Naive thymus-derived CD8-positive, alpha-beta T cell (primary cell): ENCODE results near the gene MLLT11. TPM values are rescaled to one million over a fixed set of nuclear protein-coding genes. Genes with fewer than 3 reads are reported as not detected.

ENCODE experiments used
- ATAC-seq, 2 donors: fragments of 150-1000 bp; cut with Tn5 transposase in 1 of 2; sonication (Bioruptor Pico), chemical (Tn5 transposase) in 1 of 2; 1 replicate in 1 of 2; 2 replicates in 1 of 2; pipeline ENCODE4 v1.10.0; 2021; ENCODE audit warnings: mild to moderate bottlenecking in 2 of 2, moderate library complexity in 2 of 2
- POLR2A ChIA-PET: fragments of 350-600 bp; sonication (Branson Sonifier 250); formaldehyde crosslinking; loops from one replicate; lab custom pipeline; 2021; ENCODE audit warnings: antibody characterized with exemption; lab: Charles Lee
- DNase-seq, 10 donors: peaks; one replicate each; pipeline versions ENCODE4 v3.0.0 to v3.0.0-alpha.2; 2020 to 2022
- H3K27ac Mint-ChIP-seq, 10 donors: one replicate each; pipeline ENCODE4 v1.8.0; 2020 to 2022; ENCODE audit warnings: mild to moderate bottlenecking in 10 of 10, mixed read lengths in 10 of 10, moderate library complexity in 4 of 10, inconsistent platforms in 1 of 10
- H3K27me3 Mint-ChIP-seq, 5 donors: one replicate each; pipeline ENCODE4 v1.8.0; 2021 to 2022; ENCODE audit warnings: mixed read lengths in 5 of 5
- H3K36me3 Mint-ChIP-seq, 3 donors: one replicate each; pipeline ENCODE4 v1.8.0; 2020 to 2022; ENCODE audit warnings: mixed read lengths in 3 of 3, mild to moderate bottlenecking in 2 of 3, inconsistent platforms in 1 of 3
- H3K4me1 Mint-ChIP-seq, 4 donors: one replicate each; pipeline ENCODE4 v1.8.0; 2021 to 2022; ENCODE audit warnings: mixed read lengths in 4 of 4
- H3K4me3 Mint-ChIP-seq, 10 donors: one replicate each; pipeline ENCODE4 v1.8.0; 2020 to 2022; ENCODE audit warnings: mild to moderate bottlenecking in 10 of 10, mixed read lengths in 10 of 10, moderate library complexity in 6 of 10, inconsistent platforms in 1 of 10
- H3K9me3 Mint-ChIP-seq, 9 donors: one replicate each; pipeline ENCODE4 v1.8.0; 2020 to 2022; ENCODE audit warnings: mixed read lengths in 9 of 9, mild to moderate bottlenecking in 3 of 9, inconsistent platforms in 1 of 9, moderate library complexity in 1 of 9
- polyA plus RNA-seq, 3 donors: library from polyadenylated mRNA; unstranded; fragments of 300-500 nt; fragmentation: Illumina TruSeq; gene quantifications; one replicate each; pipeline ENCODE4 v1.2.3, GENCODE V29; 2021
- total RNA-seq, 8 experiments: library from RNA in 2 of 8; stranded (reverse) in 2 of 8; gene quantifications; one replicate each; pipeline ENCODE4 v1.2.3 and lab custom pipeline; 2021 to 2026

MLLT11 gene
- total and polyA plus RNA-seq, 5 experiments from 2014 or later: 4.9 to 7.5 (median 6.7) TPM

DNA sequence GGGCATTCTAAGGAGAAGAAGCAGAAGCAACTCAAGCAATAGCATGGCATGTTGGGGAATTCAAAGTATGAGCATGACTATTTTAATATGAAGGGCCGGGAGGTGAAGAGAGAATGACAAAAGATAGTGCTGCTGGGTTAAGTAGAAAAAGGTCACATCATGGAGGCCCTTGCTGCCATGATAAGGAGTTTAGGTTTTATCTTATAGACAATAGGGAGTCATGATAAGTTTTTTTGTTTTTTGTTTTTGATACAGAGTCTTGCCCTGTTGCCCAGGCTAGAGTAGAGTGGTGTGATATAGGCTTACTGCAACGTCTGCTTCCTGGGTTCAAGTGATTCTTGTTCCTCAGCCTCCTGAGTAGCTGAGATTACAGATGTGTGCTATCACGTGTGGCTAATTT is 20.7 kb upstream of the MLLT11 start:
- Mint-ChIP-seq H3K9me3 (no peaks in the 10 kb centered on the region), H3K4me3 (no peak overlapping the region), H3K27me3 (no peaks in the 10 kb centered on the region), H3K27ac (peak overlapping the region in 3 of 10 donors; percentile 35 to 53 (median 38)), H3K4me1 (peaks cover 8 to 49% (median 22%) of the 10 kb centered on the region in 4 donors), H3K36me3 (peaks cover 0 to 17% (median 6%) of the 10 kb centered on the region in 3 donors)
- ATAC-seq: no peak
- POLR2A ChIA-PET: interaction anchor here (0.6 to 1.5 kb wide), 3 partner anchors 18 to 652 kb away, joined by 3 to 7 read pairs (median 5); no protein-coding TSS in a partner anchor
- DNase-seq: no peak

- ATAC-seq (no peak), DNase-seq (peak in 1 of 10 donors; percentile 6)
- Mint-ChIP-seq H3K4me1 (peaks cover 16 to 44% (median 32%) of the 10 kb centered on the region in 4 donors), H3K36me3 (peaks cover 0 to 8% (median 5%) of the 10 kb centered on the region in 3 donors), H3K9me3 (no peaks in the 10 kb centered on the region), H3K27me3 (no peaks in the 10 kb centered on the region), H3K27ac (peak overlapping the region in 7 of 10 donors; percentile 12 to 81 (median 77)), H3K4me3 (no peak overlapping the region)
- POLR2A ChIA-PET: interaction anchor here (0.7 to 9.7 kb wide), 5 partner anchors 9 to 28 kb away, joined by 3 to 264 read pairs (median 3); partner anchors contain the start of genes CDC42SE1 and MLLT11
Measured at GRCh38 chr1:151043163-151043562, 17.0 kb upstream of the MLLT11 start.

DNA sequence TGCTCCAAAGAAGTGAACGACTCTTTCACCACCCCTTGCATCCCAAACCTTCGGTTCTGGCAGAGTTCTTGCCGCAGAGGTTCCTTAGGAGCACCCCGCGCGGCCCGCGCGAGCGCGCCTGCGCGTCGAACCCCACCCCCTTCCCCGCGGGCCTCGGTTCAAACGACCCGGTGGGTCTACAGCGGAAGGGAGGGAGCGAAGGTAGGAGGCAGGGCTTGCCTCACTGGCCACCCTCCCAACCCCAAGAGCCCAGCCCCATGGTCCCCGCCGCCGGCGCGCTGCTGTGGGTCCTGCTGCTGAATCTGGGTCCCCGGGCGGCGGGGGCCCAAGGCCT is 12.6 kb upstream of the MLLT11 start, which contains the start of gene C1orf56:
Gene C1orf56 (plus strand): TSS at position 161 of the 334 bp plus-strand sequence. CDS start 97 bp downstream, at position 258.
- Mint-ChIP-seq H3K36me3 (peaks cover 5 to 26% (median 13%) of the 10 kb centered on the region in 3 donors), H3K27ac (peak within 1 kb of the TSS; percentile 70 to 99 (median 94)), H3K4me1 (peaks cover 28 to 76% (median 72%) of the 10 kb centered on the region in 4 donors), H3K27me3 (no peaks in the 10 kb centered on the region), H3K9me3 (no peaks in the 10 kb centered on the region), H3K4me3 (peak within 1 kb of the TSS; percentile 88 to 94 (median 93))
- POLR2A ChIA-PET: interaction anchor here (0.5 to 9.7 kb wide), 17 partner anchors 10 to 690 kb away, joined by 3 to 264 read pairs (median 6); partner anchors contain the start of genes CDC42SE1, GABPB2, LYSMD1 and MINDY1
- ATAC-seq: peak; percentile 59 to 69
- peak; percentile 30 to 79 (median 56) for DNase-seq

DNA sequence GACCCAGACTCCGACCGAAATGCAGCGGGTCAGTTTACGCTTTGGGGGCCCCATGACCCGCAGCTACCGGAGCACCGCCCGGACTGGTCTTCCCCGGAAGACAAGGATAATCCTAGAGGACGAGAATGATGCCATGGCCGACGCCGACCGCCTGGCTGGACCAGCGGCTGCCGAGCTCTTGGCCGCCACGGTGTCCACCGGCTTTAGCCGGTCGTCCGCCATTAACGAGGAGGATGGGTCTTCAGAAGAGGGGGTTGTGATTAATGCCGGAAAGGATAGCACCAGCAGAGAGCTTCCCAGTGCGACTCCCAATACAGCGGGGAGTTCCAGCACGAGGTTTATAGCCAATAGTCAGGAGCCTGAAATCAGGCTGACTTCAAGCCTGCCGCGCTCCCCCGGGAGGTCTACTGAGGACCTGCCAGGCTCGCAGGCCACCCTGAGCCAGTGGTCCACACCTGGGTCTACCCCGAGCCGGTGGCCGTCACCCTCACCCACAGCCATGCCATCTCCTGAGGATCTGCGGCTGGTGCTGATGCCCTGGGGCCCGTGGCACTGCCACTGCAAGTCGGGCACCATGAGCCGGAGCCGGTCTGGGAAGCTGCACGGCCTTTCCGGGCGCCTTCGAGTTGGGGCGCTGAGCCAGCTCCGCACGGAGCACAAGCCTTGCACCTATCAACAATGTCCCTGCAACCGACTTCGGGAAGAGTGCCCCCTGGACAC is 12.1 kb upstream of the MLLT11 start:
- POLR2A ChIA-PET: interaction anchor here (0.5 to 9.7 kb wide), 16 partner anchors 10 to 691 kb away, joined by 3 to 264 read pairs (median 6); partner anchors contain the start of genes CDC42SE1, GABPB2, LYSMD1 and MINDY1
- Mint-ChIP-seq H3K9me3 (no peaks in the 10 kb centered on the region), H3K27ac (peak overlapping the region; percentile 70 to 99 (median 93)), H3K4me3 (peak overlapping the region; percentile 88 to 94 (median 93)), H3K4me1 (peaks cover 26 to 76% (median 73%) of the 10 kb centered on the region in 4 donors), H3K36me3 (peaks cover 6 to 28% (median 8%) of the 10 kb centered on the region in 3 donors), H3K27me3 (no peaks in the 10 kb centered on the region)
- peak; percentile 73 to 83 for ATAC-seq
- DNase-seq: peak; percentile 37 to 80 (median 60)

DNA sequence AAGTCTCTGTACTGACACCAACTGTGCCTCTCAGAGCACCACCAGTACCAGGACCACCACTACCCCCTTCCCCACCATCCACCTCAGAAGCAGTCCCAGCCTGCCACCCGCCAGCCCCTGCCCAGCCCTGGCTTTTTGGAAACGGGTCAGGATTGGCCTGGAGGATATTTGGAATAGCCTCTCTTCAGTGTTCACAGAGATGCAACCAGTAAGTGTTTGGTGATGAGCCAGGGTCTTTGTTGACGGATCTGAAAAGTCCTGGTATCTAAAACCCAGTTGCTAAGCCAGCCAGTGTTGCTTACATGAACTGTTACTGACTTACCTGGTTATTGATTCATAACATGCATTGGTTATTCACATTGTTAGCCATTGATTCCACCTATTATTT is 11.6 kb upstream of the MLLT11 start:
- DNase-seq (no peak), ATAC-seq (peak; percentile 12 to 16)
- peak overlapping the region; percentile 70 to 99 (median 93) for H3K27ac Mint-ChIP-seq
- POLR2A ChIA-PET: interaction anchor here (0.6 to 9.7 kb wide), 12 partner anchors 9 to 123 kb away, joined by 3 to 264 read pairs (median 9); partner anchors contain the start of genes CDC42SE1, GABPB2, LYSMD1 and MINDY1
- peak overlapping the region; percentile 88 to 94 (median 93) for H3K4me3 Mint-ChIP-seq
- no peaks in the 10 kb centered on the region for H3K9me3 Mint-ChIP-seq
- H3K4me1 Mint-ChIP-seq: peaks cover 23 to 79% (median 73%) of the 10 kb centered on the region in 4 donors
- H3K27me3 Mint-ChIP-seq: no peaks in the 10 kb centered on the region
- H3K36me3 Mint-ChIP-seq: peaks cover 6 to 33% (median 8%) of the 10 kb centered on the region in 3 donors

DNA sequence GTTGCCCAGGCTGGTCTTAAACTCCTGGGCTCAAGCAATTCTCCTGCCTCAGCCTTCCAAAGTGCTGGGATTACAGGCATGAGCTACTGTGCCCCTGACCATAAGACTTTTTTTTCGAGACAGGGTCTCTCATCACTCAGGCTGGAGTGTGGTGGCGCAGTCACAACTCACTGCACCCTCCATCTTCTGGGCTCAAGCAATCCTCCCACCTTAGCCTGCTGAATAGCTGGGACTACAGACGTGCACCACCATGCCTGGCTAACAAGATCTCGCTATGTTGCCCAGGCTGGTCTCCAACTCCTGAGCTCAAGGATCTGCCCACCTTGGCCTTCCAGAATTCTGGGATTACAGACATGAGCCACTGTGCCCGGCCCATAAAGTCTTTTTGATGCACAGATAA is 10.7 kb upstream of the MLLT11 start:
- ATAC-seq: no peak
- peak overlapping the region; percentile 70 to 99 (median 93) for H3K27ac Mint-ChIP-seq
- POLR2A ChIA-PET: interaction anchor here (0.5 to 9.7 kb wide), 13 partner anchors 8 to 140 kb away, joined by 3 to 264 read pairs (median 3); partner anchors contain the start of genes BNIPL, CDC42SE1, GABPB2 and MLLT11
- H3K27me3 Mint-ChIP-seq: no peaks in the 10 kb centered on the region
- peak overlapping the region; percentile 48 to 94 (median 92) for H3K4me3 Mint-ChIP-seq
- H3K36me3 Mint-ChIP-seq: peaks cover 6 to 41% (median 12%) of the 10 kb centered on the region in 3 donors
- H3K9me3 Mint-ChIP-seq: no peaks in the 10 kb centered on the region
- H3K4me1 Mint-ChIP-seq: peaks cover 22 to 86% (median 79%) of the 10 kb centered on the region in 4 donors
- no peak for DNase-seq

GRCh38 chr1:151050051-151050688 is 10.0 kb upstream of the MLLT11 start:
- no peaks in the 10 kb centered on the region for H3K27me3 Mint-ChIP-seq
- ATAC-seq (no peak), DNase-seq (no peak)
- H3K36me3 Mint-ChIP-seq: peaks cover 10 to 49% (median 20%) of the 10 kb centered on the region in 3 donors
- POLR2A ChIA-PET: interaction anchor here (0.6 to 9.7 kb wide), 11 partner anchors 7 to 140 kb away, joined by 3 to 264 read pairs (median 3); partner anchors contain the start of genes BNIPL, CDC42SE1, GABPB2 and MLLT11
- H3K4me3 Mint-ChIP-seq: peak overlapping the region in 8 of 10 donors; percentile 1 to 94 (median 90)
- peaks cover 26 to 93% (median 86%) of the 10 kb centered on the region in 4 donors for H3K4me1 Mint-ChIP-seq
- peak overlapping the region in 9 of 10 donors; percentile 85 to 99 (median 93) for H3K27ac Mint-ChIP-seq
- no peaks in the 10 kb centered on the region for H3K9me3 Mint-ChIP-seq

DNA sequence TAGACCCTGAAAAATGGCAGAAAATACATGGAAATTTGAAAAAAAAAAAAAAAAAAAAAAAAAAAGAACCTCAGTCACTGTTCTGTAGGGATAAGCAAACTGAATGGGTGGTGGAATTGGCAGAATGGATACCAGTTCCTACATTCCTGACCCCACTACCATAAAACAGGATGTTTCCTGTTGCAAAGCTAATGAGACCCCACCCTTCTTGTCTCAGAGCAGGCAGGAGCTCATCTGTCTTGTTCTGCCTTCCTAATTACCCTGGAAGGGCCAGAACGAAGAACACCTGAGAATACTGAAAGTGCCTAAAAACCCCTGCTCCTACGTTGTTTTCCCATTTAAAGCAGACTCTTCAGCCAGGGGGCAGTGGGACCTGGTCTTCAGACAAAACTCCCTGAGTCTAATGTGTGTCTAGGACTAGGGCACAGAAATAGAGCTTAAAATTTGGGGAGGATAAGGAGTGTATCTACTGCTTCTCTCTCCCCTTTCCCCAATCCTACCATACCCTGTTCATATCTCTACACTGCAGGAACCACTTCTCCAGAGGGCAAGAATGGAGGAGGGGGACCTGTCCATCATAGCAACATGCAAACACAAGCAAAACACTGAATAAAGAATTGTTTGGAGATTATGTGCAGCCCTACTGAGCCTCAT is 8.7 kb upstream of the MLLT11 start:
- Mint-ChIP-seq H3K9me3 (no peaks in the 10 kb centered on the region), H3K27me3 (no peaks in the 10 kb centered on the region), H3K4me3 (peak overlapping the region in 6 of 10 donors; percentile 14 to 54 (median 25)), H3K27ac (peak overlapping the region; percentile 72 to 99 (median 88)), H3K36me3 (peaks cover 13 to 58% (median 29%) of the 10 kb centered on the region in 3 donors), H3K4me1 (peaks cover 33 to 95% (median 89%) of the 10 kb centered on the region in 4 donors)
- ATAC-seq (no peak), DNase-seq (no peak)
- POLR2A ChIA-PET: interaction anchor here (1.2 to 9.7 kb wide), 5 partner anchors 6 to 43 kb away, joined by 3 to 264 read pairs (median 3); partner anchors contain the start of genes CDC42SE1, MLLT11 and PRUNE1

GRCh38 chr1:151054971-151055547 is 5.1 kb upstream of the MLLT11 start:
- H3K9me3 Mint-ChIP-seq: no peaks in the 10 kb centered on the region
- ATAC-seq (no peak), DNase-seq (no peak)
- H3K36me3 Mint-ChIP-seq: peaks cover 33 to 81% (median 49%) of the 10 kb centered on the region in 3 donors
- peaks cover 33 to 85% (median 68%) of the 10 kb centered on the region in 4 donors for H3K4me1 Mint-ChIP-seq
- H3K27ac Mint-ChIP-seq: peak overlapping the region; percentile 88 to 99 (median 96)
- POLR2A ChIA-PET: interaction anchor here (0.7 to 10.8 kb wide), 12 partner anchors 8 to 1168 kb away, joined by 3 to 264 read pairs (median 3); partner anchors contain the start of genes C1orf56, CERS2, GABPB2 and MINDY1
- peak overlapping the region; percentile 93 to 100 (median 98) for H3K4me3 Mint-ChIP-seq
- H3K27me3 Mint-ChIP-seq: no peaks in the 10 kb centered on the region

DNA sequence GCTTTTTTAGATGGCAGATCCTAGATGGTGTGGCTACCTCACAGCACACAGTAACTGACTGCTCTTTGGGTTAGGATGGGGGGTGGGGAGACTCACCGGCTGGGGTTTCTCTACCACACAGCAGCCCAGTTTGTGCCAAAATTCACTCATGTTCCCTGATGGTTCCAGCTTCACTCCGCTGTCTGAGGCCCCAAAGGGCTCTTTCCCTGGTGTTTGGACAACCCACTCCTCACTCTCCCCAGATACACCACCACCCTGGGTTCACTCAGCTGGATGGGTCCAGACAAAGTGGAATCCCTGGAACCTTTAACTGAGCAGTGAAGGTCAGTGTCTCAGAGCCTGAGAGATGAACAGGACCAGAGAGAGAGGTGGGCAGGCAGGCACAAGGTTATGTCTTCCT is 4.6 kb upstream of the MLLT11 start:
- DNase-seq (no peak), ATAC-seq (no peak)
- Mint-ChIP-seq H3K9me3 (no peaks in the 10 kb centered on the region), H3K4me1 (peaks cover 37 to 85% (median 69%) of the 10 kb centered on the region in 4 donors), H3K4me3 (peak overlapping the region; percentile 93 to 100 (median 98)), H3K27ac (peak overlapping the region; percentile 88 to 99 (median 96)), H3K36me3 (peaks cover 33 to 80% (median 49%) of the 10 kb centered on the region in 3 donors), H3K27me3 (no peaks in the 10 kb centered on the region)
- POLR2A ChIA-PET: interaction anchor here (0.7 to 10.8 kb wide), 15 partner anchors 9 to 1169 kb away, joined by 3 to 264 read pairs (median 3); partner anchors contain the start of genes C1orf56, CERS2, GABPB2 and MINDY1

- POLR2A ChIA-PET: interaction anchor here (0.8 to 10.8 kb wide), 12 partner anchors 9 to 134 kb away, joined by 3 to 264 read pairs (median 7); partner anchors contain the start of genes C1orf56, GABPB2, MINDY1 and SCNM1
- DNase-seq (peak in 6 of 10 donors; percentile 31 to 71 (median 48)), ATAC-seq (peak; percentile 44)
- Mint-ChIP-seq H3K9me3 (no peaks in the 10 kb centered on the region), H3K4me3 (peak overlapping the region; percentile 93 to 100 (median 98)), H3K36me3 (peaks cover 33 to 74% (median 49%) of the 10 kb centered on the region in 3 donors), H3K27me3 (no peaks in the 10 kb centered on the region), H3K4me1 (peaks cover 40 to 86% (median 70%) of the 10 kb centered on the region in 4 donors), H3K27ac (peak overlapping the region; percentile 88 to 99 (median 96))
Measured at GRCh38 chr1:151056149-151056548, 4.0 kb upstream of the MLLT11 start.
